ENCODE measurements around the gene PPP1R1A. TPM values are rescaled to one million over a fixed set of nuclear protein-coding genes. Genes with fewer than 3 reads are reported as not detected.

Gene PPP1R1A
- total RNA-seq, 1 experiment from 2014 or later, result 0.43 TPM

DNA sequence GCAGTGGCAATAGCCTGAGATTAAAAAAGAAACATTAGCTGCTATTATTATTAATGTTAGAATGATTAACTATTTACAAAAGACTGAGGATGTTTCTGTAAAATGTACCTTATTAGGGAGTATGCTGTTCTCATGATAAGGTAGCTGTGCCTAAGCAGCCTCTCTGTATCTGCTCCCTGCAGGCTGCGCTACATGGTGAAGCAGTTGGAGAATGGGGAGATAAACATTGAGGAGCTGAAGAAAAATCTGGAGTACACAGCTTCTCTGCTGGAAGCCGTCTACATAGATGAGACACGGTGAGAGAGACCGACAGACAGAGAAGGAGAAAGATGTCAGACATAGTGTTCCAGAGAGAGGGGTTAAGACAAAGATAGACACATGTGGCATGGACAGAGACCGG, 21.7 kb downstream of the PPP1R1A start:
- Mint-ChIP-seq H3K27me3 (ENCODE audit: insufficient read depth, unreplicated experiment) (peaks cover 39% of the 10 kb centered on the region), H3K9me3 (ENCODE audit: unreplicated experiment) (no peaks in the 10 kb centered on the region), H3K36me3 (ENCODE audit: insufficient read depth, unreplicated experiment) (no peaks in the 10 kb centered on the region), H3K4me1 (ENCODE audit: low read depth, unreplicated experiment) (no peaks in the 10 kb centered on the region), H3K4me3 (ENCODE audit: unreplicated experiment) (no peak overlapping the region), H3K27ac (ENCODE audit: unreplicated experiment) (no peak overlapping the region)
- no peaks in the 10 kb centered on the region for H3K4me1 ChIP-seq
- H3K4me3 ChIP-seq (ENCODE audit: low read depth, low read length), result no peak overlapping the region
- TF ChIP-seq, protein P1, sequence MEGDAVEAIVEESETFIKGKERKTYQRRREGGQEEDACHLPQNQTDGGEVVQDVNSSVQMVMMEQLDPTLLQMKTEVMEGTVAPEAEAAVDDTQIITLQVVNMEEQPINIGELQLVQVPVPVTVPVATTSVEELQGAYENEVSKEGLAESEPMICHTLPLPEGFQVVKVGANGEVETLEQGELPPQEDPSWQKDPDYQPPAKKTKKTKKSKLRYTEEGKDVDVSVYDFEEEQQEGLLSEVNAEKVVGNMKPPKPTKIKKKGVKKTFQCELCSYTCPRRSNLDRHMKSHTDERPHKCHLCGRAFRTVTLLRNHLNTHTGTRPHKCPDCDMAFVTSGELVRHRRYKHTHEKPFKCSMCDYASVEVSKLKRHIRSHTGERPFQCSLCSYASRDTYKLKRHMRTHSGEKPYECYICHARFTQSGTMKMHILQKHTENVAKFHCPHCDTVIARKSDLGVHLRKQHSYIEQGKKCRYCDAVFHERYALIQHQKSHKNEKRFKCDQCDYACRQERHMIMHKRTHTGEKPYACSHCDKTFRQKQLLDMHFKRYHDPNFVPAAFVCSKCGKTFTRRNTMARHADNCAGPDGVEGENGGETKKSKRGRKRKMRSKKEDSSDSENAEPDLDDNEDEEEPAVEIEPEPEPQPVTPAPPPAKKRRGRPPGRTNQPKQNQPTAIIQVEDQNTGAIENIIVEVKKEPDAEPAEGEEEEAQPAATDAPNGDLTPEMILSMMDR (IDR thresholded peaks at IDR 0.05; ENCODE audit: insufficient read depth in 1 of 2, low read depth in 1 of 2, low read length in 1 of 2, severe bottlenecking in 1 of 2, unreplicated experiment in 1 of 2), result no peak
- BruUV-seq (replicated peaks), result no TSS peak
- DNase-seq, result no peak
- H3K9me3 ChIP-seq, result no peaks in the 10 kb centered on the region
- ChIA-PET CTCF (interaction anchor here (0.6 to 0.8 kb wide), 2 partner anchors 18 to 199 kb away, joined by 3 read pairs; no protein-coding TSS in a partner anchor), POLR2A (no interaction called here)
- H3K36me3 ChIP-seq (ENCODE audit: control insufficient read depth, insufficient read depth, low read length), result no peaks in the 10 kb centered on the region
- intact Hi-C loops (cut with micrococcal nuclease; ENCODE audit: unreplicated experiment), result no loop called here
- H3K27me3 ChIP-seq (replicated peaks; ENCODE audit: control insufficient read depth, insufficient read depth, low read length), result no peaks in the 10 kb centered on the region

DNA sequence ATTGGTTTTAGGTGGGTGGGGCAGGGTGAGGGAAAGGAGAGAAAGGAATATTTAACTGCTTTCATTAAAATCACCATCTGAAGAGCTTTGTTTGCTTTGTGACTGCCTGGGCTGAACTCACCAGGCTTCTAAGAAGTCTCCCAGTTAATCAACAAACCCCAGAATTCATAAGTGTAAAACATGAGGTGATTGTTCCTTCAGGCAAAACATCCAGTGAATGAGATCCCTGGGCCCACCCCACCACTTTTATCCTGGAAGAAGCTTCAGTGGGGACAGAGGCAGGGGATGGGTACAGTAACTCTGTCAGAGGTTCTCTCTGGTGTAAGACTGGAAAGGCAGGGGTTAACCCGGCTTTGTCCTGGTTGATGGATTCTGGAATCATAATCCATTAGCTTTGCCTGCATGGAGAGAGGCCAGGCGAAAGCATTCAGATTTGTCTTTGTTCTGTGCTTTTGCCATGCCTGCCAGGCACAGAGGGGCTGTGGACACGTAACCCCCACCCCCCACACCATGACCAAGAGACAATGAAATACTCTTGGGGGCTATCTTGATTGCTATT, 22.4 kb downstream of the PPP1R1A start:
- Mint-ChIP-seq H3K4me3 (ENCODE audit: unreplicated experiment) (no peak overlapping the region), H3K27me3 (ENCODE audit: insufficient read depth, unreplicated experiment) (peaks cover 35% of the 10 kb centered on the region), H3K4me1 (ENCODE audit: low read depth, unreplicated experiment) (no peaks in the 10 kb centered on the region), H3K36me3 (ENCODE audit: insufficient read depth, unreplicated experiment) (no peaks in the 10 kb centered on the region), H3K27ac (ENCODE audit: unreplicated experiment) (no peak overlapping the region), H3K9me3 (ENCODE audit: unreplicated experiment) (no peaks in the 10 kb centered on the region)
- no peak for DNase-seq
- Histone ChIP-seq H3K4me1 (no peaks in the 10 kb centered on the region), H3K9me3 (no peaks in the 10 kb centered on the region), H3K4me3 (ENCODE audit: low read depth, low read length) (no peak overlapping the region), H3K36me3 (ENCODE audit: control insufficient read depth, insufficient read depth, low read length) (no peaks in the 10 kb centered on the region), H3K27me3 (replicated peaks; ENCODE audit: control insufficient read depth, insufficient read depth, low read length) (no peaks in the 10 kb centered on the region)
- ChIA-PET CTCF (interaction anchor here (0.6 kb wide), 1 partner anchor 200 kb away, joined by 3 read pairs; no protein-coding TSS in a partner anchor), POLR2A (no interaction called here)
- TF ChIP-seq, protein P1 (IDR thresholded peaks at IDR 0.05; ENCODE audit: insufficient read depth in 1 of 2, low read depth in 1 of 2, low read length in 1 of 2, severe bottlenecking in 1 of 2, unreplicated experiment in 1 of 2), result no peak
- intact Hi-C loops (cut with micrococcal nuclease; ENCODE audit: unreplicated experiment), result no loop called here
- no TSS peak for BruUV-seq (replicated peaks)

DNA sequence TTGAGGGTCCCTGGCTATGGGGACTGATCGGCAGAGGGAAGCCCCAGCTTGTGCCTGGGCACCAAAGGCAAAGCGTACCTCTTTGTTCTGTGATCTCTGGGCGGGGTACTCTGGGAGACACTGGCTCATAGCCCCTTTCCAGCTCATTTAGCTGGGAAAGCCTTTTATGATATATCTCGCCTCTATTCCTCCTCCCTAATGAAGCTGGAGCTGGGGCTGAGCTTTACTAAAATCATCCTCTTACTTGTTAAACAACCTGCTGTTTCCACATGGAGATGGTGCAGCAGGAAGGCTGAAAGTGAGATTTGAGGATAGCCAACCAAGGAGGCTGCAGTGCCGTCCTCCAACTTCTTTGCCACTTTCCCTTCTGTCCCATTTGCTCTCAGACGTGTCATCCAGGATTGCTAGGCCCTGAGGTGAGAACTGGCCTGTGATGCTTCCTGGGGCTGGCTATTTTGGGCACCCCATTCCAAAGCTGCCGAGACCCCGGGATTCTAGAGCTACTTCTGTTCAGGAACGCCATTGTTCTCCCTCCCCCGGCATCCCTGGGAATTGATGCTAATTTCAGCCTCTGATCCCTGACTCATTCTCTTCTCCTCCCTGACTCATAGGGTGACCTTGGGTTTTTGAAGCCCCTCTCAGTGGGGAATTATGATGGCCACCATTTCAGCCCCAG, 23.0 kb downstream of the PPP1R1A start:
- no peak overlapping the region for H3K4me3 ChIP-seq (ENCODE audit: low read depth, low read length)
- intact Hi-C loops (cut with micrococcal nuclease; ENCODE audit: unreplicated experiment), result no loop called here
- no peak for DNase-seq
- H3K4me1 ChIP-seq, result no peaks in the 10 kb centered on the region
- H3K27me3 ChIP-seq (replicated peaks; ENCODE audit: control insufficient read depth, insufficient read depth, low read length), result no peaks in the 10 kb centered on the region
- no TSS peak for BruUV-seq (replicated peaks)
- no peaks in the 10 kb centered on the region for H3K36me3 Mint-ChIP-seq (ENCODE audit: insufficient read depth, unreplicated experiment)
- H3K27me3 Mint-ChIP-seq (ENCODE audit: insufficient read depth, unreplicated experiment), result peaks cover 35% of the 10 kb centered on the region
- H3K4me1 Mint-ChIP-seq (ENCODE audit: low read depth, unreplicated experiment), result no peaks in the 10 kb centered on the region
- H3K9me3 ChIP-seq, result no peaks in the 10 kb centered on the region
- POLR2A ChIA-PET, result no interaction called here
- no peaks in the 10 kb centered on the region for H3K36me3 ChIP-seq (ENCODE audit: control insufficient read depth, insufficient read depth, low read length)
- CTCF ChIA-PET, result no interaction called here
- H3K4me3 Mint-ChIP-seq (ENCODE audit: unreplicated experiment), result no peak overlapping the region
- no peaks in the 10 kb centered on the region for H3K9me3 Mint-ChIP-seq (ENCODE audit: unreplicated experiment)
- H3K27ac Mint-ChIP-seq (ENCODE audit: unreplicated experiment), result no peak overlapping the region
- TF ChIP-seq, protein P1 (IDR thresholded peaks at IDR 0.05; ENCODE audit: insufficient read depth in 1 of 2, low read depth in 1 of 2, low read length in 1 of 2, severe bottlenecking in 1 of 2, unreplicated experiment in 1 of 2), result no peak
